H9 (cell line): ENCODE results near the gene DGCR8. TPM values are rescaled to one million over a fixed set of nuclear protein-coding genes. Genes with fewer than 3 reads are reported as not detected.

Source experiments
- DNase-seq: peaks from one replicate; pipeline ENCODE4 v3.0.0-alpha.2; 2017
- H2AFZ ChIP-seq: one replicate; pipeline ENCODE4 v1.6.1; 2013; ENCODE audit warnings: mild to moderate bottlenecking, low read length, control low read depth, moderate library complexity
- H2AK5ac ChIP-seq: 2 replicates; pipeline ENCODE4 v1.6.1; 2013; ENCODE audit warnings: low read length, control low read depth, mixed read lengths; ENCODE audit not compliant: insufficient read length
- H2BK120ac ChIP-seq: one replicate; pipeline ENCODE4 v1.6.1; 2013; ENCODE audit warnings: low read depth, mild to moderate bottlenecking, low read length, control low read depth, inconsistent platforms; ENCODE audit not compliant: poor library complexity, severe bottlenecking
- H2BK12ac ChIP-seq: 2 replicates; pipeline ENCODE4 v1.6.1; 2013; ENCODE audit warnings: low read length, control low read depth, mixed read lengths, low read depth; ENCODE audit not compliant: insufficient read length
- H2BK15ac ChIP-seq: 2 replicates; pipeline ENCODE4 v1.6.1; 2013; ENCODE audit warnings: low read depth, low read length, control low read depth
- H2BK20ac ChIP-seq: one replicate; pipeline ENCODE4 v1.6.1; 2013; ENCODE audit warnings: low read depth, mild to moderate bottlenecking, low read length, control low read depth, inconsistent platforms; ENCODE audit not compliant: poor library complexity, severe bottlenecking
- H2BK5ac ChIP-seq: 2 replicates; pipeline ENCODE4 v1.6.1; 2013; ENCODE audit warnings: low read length, control low read depth, mixed read lengths; ENCODE audit not compliant: insufficient read length
- H3K14ac ChIP-seq: 2 replicates; pipeline ENCODE4 v1.6.1; 2013; ENCODE audit warnings: low read length, control low read depth; ENCODE audit not compliant: insufficient read depth
- H3K18ac ChIP-seq: 2 replicates; pipeline ENCODE4 v1.6.1; 2013; ENCODE audit warnings: low read depth, mild to moderate bottlenecking, mixed read lengths, low read length, control low read depth; ENCODE audit not compliant: insufficient read length
- H3K23ac ChIP-seq: 2 replicates; pipeline ENCODE4 v1.6.1; 2013; ENCODE audit warnings: low read length, control low read depth, mixed read lengths, low read depth; ENCODE audit not compliant: insufficient read length
- H3K23me2 ChIP-seq: 2 replicates; pipeline ENCODE4 v1.6.1; 2013; ENCODE audit warnings: low read depth, mild to moderate bottlenecking, mixed read lengths, low read length, control low read depth; ENCODE audit not compliant: insufficient read length, poor library complexity, severe bottlenecking
- H3K27ac ChIP-seq: 2 replicates; pipeline ENCODE4 v1.5.1; 2013; ENCODE audit warnings: low read length, control low read depth, mixed read lengths, low read depth; ENCODE audit not compliant: insufficient read length
- H3K27me3 ChIP-seq: 2 replicates; pipeline ENCODE4 v1.6.1; 2013; ENCODE audit warnings: low read length, control low read depth, inconsistent platforms; ENCODE audit not compliant: insufficient read depth
- H3K4ac ChIP-seq: 2 replicates; pipeline ENCODE4 v1.6.1; 2013; ENCODE audit warnings: low read depth, mild to moderate bottlenecking, control low read depth, inconsistent platforms, low read length, moderate library complexity
- H3K4me1 ChIP-seq: 2 replicates; pipeline ENCODE4 v1.6.1; 2013; ENCODE audit warnings: low read length, control low read depth, inconsistent platforms; ENCODE audit not compliant: insufficient read depth
- H3K4me2 ChIP-seq: 2 replicates; pipeline ENCODE4 v1.6.1; 2013; ENCODE audit warnings: low read length, control low read depth, mixed read lengths; ENCODE audit not compliant: insufficient read length, insufficient read depth
- H3K56ac ChIP-seq: 2 replicates; pipeline ENCODE4 v1.6.1; 2013; ENCODE audit warnings: low read depth, mild to moderate bottlenecking, mixed read lengths, low read length, control low read depth; ENCODE audit not compliant: insufficient read length
- H3K79me1 ChIP-seq: 2 replicates; pipeline ENCODE4 v1.6.1; 2013; ENCODE audit warnings: low read depth, mild to moderate bottlenecking, moderate library complexity, low read length, control low read depth, inconsistent platforms; ENCODE audit not compliant: insufficient read depth, poor library complexity, severe bottlenecking
- H3K79me2 ChIP-seq: 2 replicates; pipeline ENCODE4 v1.6.1; 2013; ENCODE audit warnings: low read length, control low read depth, inconsistent platforms; ENCODE audit not compliant: insufficient read depth
- H3K9ac ChIP-seq: 2 replicates; pipeline ENCODE4 v1.6.1; 2013; ENCODE audit warnings: low read length, control low read depth, mixed read lengths; ENCODE audit not compliant: insufficient read length; ENCODE audit errors: extremely low read depth
- H3K9me3 ChIP-seq: one replicate; pipeline ENCODE4 v1.6.1; 2013; ENCODE audit warnings: low read depth, low read length, inconsistent platforms; ENCODE audit not compliant: control insufficient read depth
- H3T11ph ChIP-seq: one replicate; pipeline ENCODE4 v1.6.1; 2013; ENCODE audit warnings: mild to moderate bottlenecking, low read length, control low read depth, inconsistent platforms
- H4K20me1 ChIP-seq: one replicate; pipeline ENCODE4 v1.6.1; 2013; ENCODE audit not compliant: control insufficient read depth, insufficient read length, insufficient read depth
- H4K5ac ChIP-seq: 2 replicates; pipeline ENCODE4 v1.6.1; 2013; ENCODE audit warnings: low read depth, mild to moderate bottlenecking, mixed read lengths, low read length, control low read depth; ENCODE audit not compliant: insufficient read length
- H4K8ac ChIP-seq: replicated peaks from 2 replicates; pipeline ENCODE4 v1.6.1; 2013; ENCODE audit warnings: low read length, control low read depth, mixed read lengths, low read depth; ENCODE audit not compliant: insufficient read length
- H4K91ac ChIP-seq: 2 replicates; pipeline ENCODE4 v1.6.1; 2013; ENCODE audit warnings: low read depth, mild to moderate bottlenecking, moderate library complexity, mixed read lengths, low read length, control low read depth; ENCODE audit not compliant: insufficient read length
- H3K27ac Mint-ChIP-seq, 3 experiments: 2 replicates in 2 of 3; 3 replicates in 1 of 3; pipeline ENCODE4 v1.8.0; 2020 to 2021; ENCODE audit warnings: mixed read lengths in 3 of 3, mild to moderate bottlenecking in 1 of 3, moderate library complexity in 1 of 3
- H3K27me3 Mint-ChIP-seq: 2 replicates; pipeline ENCODE4 v1.8.0; 2021; ENCODE audit warnings: low read depth, mild to moderate bottlenecking, moderate library complexity, mixed read lengths
- H3K36me3 Mint-ChIP-seq, 3 experiments: 2 replicates in 2 of 3; 3 replicates in 1 of 3; pipeline ENCODE4 v1.8.0; 2020 to 2021; ENCODE audit warnings: low read depth in 3 of 3, mixed read lengths in 3 of 3; ENCODE audit not compliant: insufficient read depth in 1 of 3
- H3K4me1 Mint-ChIP-seq, 2 experiments: 2 replicates each; pipeline ENCODE4 v1.8.0; 2020; ENCODE audit warnings: mixed read lengths in 2 of 2
- H3K4me3 Mint-ChIP-seq, 2 experiments: 2 replicates in 1 of 2; 3 replicates in 1 of 2; pipeline ENCODE4 v1.8.0; 2020 to 2021; ENCODE audit warnings: mild to moderate bottlenecking in 2 of 2, mixed read lengths in 2 of 2, moderate library complexity in 1 of 2
- H3K9me3 Mint-ChIP-seq, 2 experiments: 2 replicates in 1 of 2; 3 replicates in 1 of 2; pipeline ENCODE4 v1.8.0; 2020; ENCODE audit warnings: mild to moderate bottlenecking in 2 of 2, mixed read lengths in 2 of 2, moderate library complexity in 1 of 2
- CTCF ChIP-seq: fragments of 200-600 bp; sonication (generic); conservative IDR thresholded peaks from 3 replicates; pipeline ENCODE4 v1.8.0; 2021; ENCODE audit warnings: antibody characterized with exemption, mild to moderate bottlenecking
- WGBS: extraction: QIAGEN DNeasy Blood & Tissue Kit; methylation state at CpG from one replicate; pipeline ENCODE4 v1.1.7; 2013; ENCODE audit warnings: missing lambda C conversion rate, low lambda C conversion rate, mixed read lengths; ENCODE audit not compliant: insufficient read length; ENCODE audit errors: extremely low coverage; 5-methylcytosine and 5-hydroxymethylcytosine counted together
- total RNA-seq: library from RNA; stranded (reverse); gene quantifications from 2 replicates; pipeline ENCODE4 v1.2.1, GENCODE V29; 2021

The DGCR8 gene
- total RNA-seq, 1 experiment from 2014 or later, result 74.5 TPM

GRCh38 chr22:20040327-20041200 is 39.5 kb upstream of the DGCR8 start:
- Mint-ChIP-seq H3K27me3 (no peaks in the 10 kb centered on the region), H3K27ac (no peak overlapping the region; a peak in 2 of 7 replicates), H3K9me3 (no peaks in the 10 kb centered on the region), H3K4me1 (peaks cover 0 to 8% of the 10 kb centered on the region in 2 experiments; a peak in 2 of 4 replicates), H3K4me3 (no peak overlapping the region), H3K36me3 (peaks cover 0 to 10% (median 0%) of the 10 kb centered on the region in 3 experiments; a peak in 2 of 7 replicates)
- Histone ChIP-seq H3K79me1 (no peaks in the 10 kb centered on the region), H4K91ac (no peak overlapping the region), H3K4me1 (no peaks in the 10 kb centered on the region), H3K14ac (no peak overlapping the region; the same call in 1 of the 2 replicates), H3K56ac (no peak overlapping the region), H2BK5ac (no peak overlapping the region), H2BK20ac (no peak overlapping the region), H3K9me3 (no peaks in the 10 kb centered on the region), H3K79me2 (no peaks in the 10 kb centered on the region), H3K4me2 (no peak overlapping the region), H4K8ac (no peak overlapping the region), H2AFZ (no peak overlapping the region), H2BK15ac (no peak overlapping the region), H4K20me1 (no peaks in the 10 kb centered on the region), H2BK120ac (no peak overlapping the region), H3K23me2 (no peaks in the 10 kb centered on the region), H3K27ac (no peak overlapping the region), H3K18ac (no peak overlapping the region), H3K9ac (no peak overlapping the region), H2AK5ac (no peak overlapping the region), H3T11ph (no peak overlapping the region), H3K4ac (no peak overlapping the region), H3K27me3 (no peaks in the 10 kb centered on the region; the same call in 1 of the 2 replicates), H3K23ac (no peak overlapping the region), H2BK12ac (no peak overlapping the region), H4K5ac (no peak overlapping the region)
- no peak for DNase-seq
- TF ChIP-seq CTCF, result no peak
- WGBS, result no CpG with 5 or more reads among the region's 7 CpGs
